ENCODE results near the gene EIF3K.

Gene EIF3K

GRCh38 chr19:38663156-38663651, 44.2 kb downstream of the EIF3K start:
- Histone ChIP-seq H3K27ac (ENCODE audit: low read length) (peak overlapping the region; percentile 93), H3K4me3 (ENCODE audit: low read depth in 1 of 2, low read length in 2 of 2) (no peak overlapping the region), H3K9me3 (ENCODE audit: control insufficient read depth in 1 of 2, low read length in 2 of 2) (no peaks in the 10 kb centered on the region), H3K36me3 (ENCODE audit: control insufficient read depth in 1 of 2, insufficient read depth in 2 of 2, low read length in 2 of 2) (peaks cover 0 to 15% of the 10 kb centered on the region in 2 donors), H3K4me1 (ENCODE audit: control insufficient read depth in 1 of 2, insufficient read depth in 2 of 2, low read length in 2 of 2) (peaks cover 72 to 78% of the 10 kb centered on the region in 2 donors), H3K27me3 (ENCODE audit: low read depth, low read length) (no peaks in the 10 kb centered on the region)

GRCh38 chr19:38663957-38664502, 45.0 kb downstream of the EIF3K start:
- Histone ChIP-seq H3K4me1 (ENCODE audit: control insufficient read depth in 1 of 2, insufficient read depth in 2 of 2, low read length in 2 of 2) (peaks cover 69 to 82% of the 10 kb centered on the region in 2 donors), H3K27ac (ENCODE audit: low read length) (peak overlapping the region; percentile 93), H3K9me3 (ENCODE audit: control insufficient read depth in 1 of 2, low read length in 2 of 2) (no peaks in the 10 kb centered on the region), H3K27me3 (ENCODE audit: low read depth, low read length) (no peaks in the 10 kb centered on the region), H3K4me3 (ENCODE audit: low read depth in 1 of 2, low read length in 2 of 2) (peak overlapping the region in 1 of 2 donors; percentile 2), H3K36me3 (ENCODE audit: control insufficient read depth in 1 of 2, insufficient read depth in 2 of 2, low read length in 2 of 2) (peaks cover 0 to 12% of the 10 kb centered on the region in 2 donors)

- peak overlapping the region in 1 of 2 donors; percentile 2 for H3K4me3 ChIP-seq (ENCODE audit: low read depth in 1 of 2, low read length in 2 of 2)
Observed at GRCh38 chr19:38664503-38665211, 45.7 kb downstream of the EIF3K start.

GRCh38 chr19:38665219-38665931, 46.4 kb downstream of the EIF3K start:
- Histone ChIP-seq H3K4me1 (ENCODE audit: control insufficient read depth in 1 of 2, insufficient read depth in 2 of 2, low read length in 2 of 2) (peaks cover 74 to 85% of the 10 kb centered on the region in 2 donors), H3K27ac (ENCODE audit: low read length) (peak overlapping the region; percentile 93), H3K27me3 (ENCODE audit: low read depth, low read length) (no peaks in the 10 kb centered on the region), H3K36me3 (ENCODE audit: control insufficient read depth in 1 of 2, insufficient read depth in 2 of 2, low read length in 2 of 2) (peaks cover 3 to 12% of the 10 kb centered on the region in 2 donors), H3K4me3 (ENCODE audit: low read depth in 1 of 2, low read length in 2 of 2) (peak overlapping the region in 1 of 2 donors; percentile 2), H3K9me3 (ENCODE audit: control insufficient read depth in 1 of 2, low read length in 2 of 2) (no peaks in the 10 kb centered on the region)

More at GRCh38 chr19:38664503-38665211, 45.7 kb downstream of the EIF3K start:
- H3K4me1 ChIP-seq (ENCODE audit: control insufficient read depth in 1 of 2, insufficient read depth in 2 of 2, low read length in 2 of 2): peaks cover 68 to 82% of the 10 kb centered on the region in 2 donors
- no peaks in the 10 kb centered on the region for H3K9me3 ChIP-seq (ENCODE audit: control insufficient read depth in 1 of 2, low read length in 2 of 2)
- H3K27ac ChIP-seq (ENCODE audit: low read length): peak overlapping the region; percentile 93
- peaks cover 0 to 12% of the 10 kb centered on the region in 2 donors for H3K36me3 ChIP-seq (ENCODE audit: control insufficient read depth in 1 of 2, insufficient read depth in 2 of 2, low read length in 2 of 2)
- H3K27me3 ChIP-seq (ENCODE audit: low read depth, low read length): no peaks in the 10 kb centered on the region

GRCh38 chr19:38665950-38666662, 47.1 kb downstream of the EIF3K start:
- H3K4me1 ChIP-seq (ENCODE audit: control insufficient read depth in 1 of 2, insufficient read depth in 2 of 2, low read length in 2 of 2): peaks cover 72 to 92% of the 10 kb centered on the region in 2 donors
- H3K9me3 ChIP-seq (ENCODE audit: control insufficient read depth in 1 of 2, low read length in 2 of 2): no peaks in the 10 kb centered on the region
- peak overlapping the region; percentile 93 for H3K27ac ChIP-seq (ENCODE audit: low read length)
- H3K36me3 ChIP-seq (ENCODE audit: control insufficient read depth in 1 of 2, insufficient read depth in 2 of 2, low read length in 2 of 2): peaks cover 3 to 12% of the 10 kb centered on the region in 2 donors
- H3K27me3 ChIP-seq (ENCODE audit: low read depth, low read length): no peaks in the 10 kb centered on the region
- peak overlapping the region in 1 of 2 donors; percentile 29 for H3K4me3 ChIP-seq (ENCODE audit: low read depth in 1 of 2, low read length in 2 of 2)

- H3K4me3 ChIP-seq (ENCODE audit: low read depth in 1 of 2, low read length in 2 of 2): peak overlapping the region; percentile 12 to 29
- H3K27ac ChIP-seq (ENCODE audit: low read length): peak overlapping the region; percentile 93
- H3K4me1 ChIP-seq (ENCODE audit: control insufficient read depth in 1 of 2, insufficient read depth in 2 of 2, low read length in 2 of 2): peaks cover 74 to 98% of the 10 kb centered on the region in 2 donors
- H3K27me3 ChIP-seq (ENCODE audit: low read depth, low read length): no peaks in the 10 kb centered on the region
- H3K36me3 ChIP-seq (ENCODE audit: control insufficient read depth in 1 of 2, insufficient read depth in 2 of 2, low read length in 2 of 2): peaks cover 3 to 12% of the 10 kb centered on the region in 2 donors
- no peaks in the 10 kb centered on the region for H3K9me3 ChIP-seq (ENCODE audit: control insufficient read depth in 1 of 2, low read length in 2 of 2)
Observed at GRCh38 chr19:38666663-38667511, 47.9 kb downstream of the EIF3K start.

GRCh38 chr19:38667661-38668171, 48.7 kb downstream of the EIF3K start:
- peaks cover 66 to 91% of the 10 kb centered on the region in 2 donors for H3K4me1 ChIP-seq (ENCODE audit: control insufficient read depth in 1 of 2, insufficient read depth in 2 of 2, low read length in 2 of 2)
- no peaks in the 10 kb centered on the region for H3K27me3 ChIP-seq (ENCODE audit: low read depth, low read length)
- H3K36me3 ChIP-seq (ENCODE audit: control insufficient read depth in 1 of 2, insufficient read depth in 2 of 2, low read length in 2 of 2): peaks cover 3 to 12% of the 10 kb centered on the region in 2 donors
- no peaks in the 10 kb centered on the region for H3K9me3 ChIP-seq (ENCODE audit: control insufficient read depth in 1 of 2, low read length in 2 of 2)
- H3K27ac ChIP-seq (ENCODE audit: low read length): peak overlapping the region; percentile 93
- peak overlapping the region in 1 of 2 donors; percentile 29 for H3K4me3 ChIP-seq (ENCODE audit: low read depth in 1 of 2, low read length in 2 of 2)

GRCh38 chr19:38669552-38669951, 50.6 kb downstream of the EIF3K start:
- Histone ChIP-seq H3K4me1 (ENCODE audit: control insufficient read depth in 1 of 2, insufficient read depth in 2 of 2, low read length in 2 of 2) (peaks cover 57 to 80% of the 10 kb centered on the region in 2 donors), H3K9me3 (ENCODE audit: control insufficient read depth in 1 of 2, low read length in 2 of 2) (no peaks in the 10 kb centered on the region), H3K27me3 (ENCODE audit: low read depth, low read length) (no peaks in the 10 kb centered on the region), H3K36me3 (ENCODE audit: control insufficient read depth in 1 of 2, insufficient read depth in 2 of 2, low read length in 2 of 2) (peaks cover 3 to 12% of the 10 kb centered on the region in 2 donors), H3K27ac (ENCODE audit: low read length) (peak overlapping the region; percentile 80), H3K4me3 (ENCODE audit: low read depth in 1 of 2, low read length in 2 of 2) (no peak overlapping the region)

GRCh38 chr19:38670921-38671398, 52.0 kb downstream of the EIF3K start:
- peaks cover 53 to 77% of the 10 kb centered on the region in 2 donors for H3K4me1 ChIP-seq (ENCODE audit: control insufficient read depth in 1 of 2, insufficient read depth in 2 of 2, low read length in 2 of 2)
- H3K27me3 ChIP-seq (ENCODE audit: low read depth, low read length): no peaks in the 10 kb centered on the region
- H3K4me3 ChIP-seq (ENCODE audit: low read depth in 1 of 2, low read length in 2 of 2): no peak overlapping the region
- H3K9me3 ChIP-seq (ENCODE audit: control insufficient read depth in 1 of 2, low read length in 2 of 2): no peaks in the 10 kb centered on the region
- H3K27ac ChIP-seq (ENCODE audit: low read length): peak overlapping the region; percentile 80
- peaks cover 3 to 12% of the 10 kb centered on the region in 2 donors for H3K36me3 ChIP-seq (ENCODE audit: control insufficient read depth in 1 of 2, insufficient read depth in 2 of 2, low read length in 2 of 2)

- H3K4me1 ChIP-seq (ENCODE audit: control insufficient read depth in 1 of 2, insufficient read depth in 2 of 2, low read length in 2 of 2): peaks cover 52 to 77% of the 10 kb centered on the region in 2 donors
- no peak overlapping the region for H3K4me3 ChIP-seq (ENCODE audit: low read depth in 1 of 2, low read length in 2 of 2)
- H3K27me3 ChIP-seq (ENCODE audit: low read depth, low read length): no peaks in the 10 kb centered on the region
- H3K9me3 ChIP-seq (ENCODE audit: control insufficient read depth in 1 of 2, low read length in 2 of 2): no peaks in the 10 kb centered on the region
- H3K36me3 ChIP-seq (ENCODE audit: control insufficient read depth in 1 of 2, insufficient read depth in 2 of 2, low read length in 2 of 2): peaks cover 3 to 8% of the 10 kb centered on the region in 2 donors
- H3K27ac ChIP-seq (ENCODE audit: low read length): peak overlapping the region; percentile 80
Observed at GRCh38 chr19:38671654-38672053, 52.7 kb downstream of the EIF3K start.
